H9 (cell line): ENCODE data around the gene TANGO6. TPM values are rescaled to one million over a fixed set of nuclear protein-coding genes. Genes with fewer than 3 reads are reported as not detected.

Experiments
- DNase-seq: peaks from one replicate; pipeline ENCODE4 v3.0.0-alpha.2; 2017
- H2AFZ ChIP-seq: one replicate; pipeline ENCODE4 v1.6.1; 2013; ENCODE audit warnings: mild to moderate bottlenecking, low read length, control low read depth, moderate library complexity
- H2AK5ac ChIP-seq: 2 replicates; pipeline ENCODE4 v1.6.1; 2013; ENCODE audit warnings: low read length, control low read depth, mixed read lengths; ENCODE audit not compliant: insufficient read length
- H2BK120ac ChIP-seq: one replicate; pipeline ENCODE4 v1.6.1; 2013; ENCODE audit warnings: low read depth, mild to moderate bottlenecking, low read length, control low read depth, inconsistent platforms; ENCODE audit not compliant: poor library complexity, severe bottlenecking
- H2BK12ac ChIP-seq: 2 replicates; pipeline ENCODE4 v1.6.1; 2013; ENCODE audit warnings: low read length, control low read depth, mixed read lengths, low read depth; ENCODE audit not compliant: insufficient read length
- H2BK15ac ChIP-seq: 2 replicates; pipeline ENCODE4 v1.6.1; 2013; ENCODE audit warnings: low read depth, low read length, control low read depth
- H2BK20ac ChIP-seq: one replicate; pipeline ENCODE4 v1.6.1; 2013; ENCODE audit warnings: low read depth, mild to moderate bottlenecking, low read length, control low read depth, inconsistent platforms; ENCODE audit not compliant: poor library complexity, severe bottlenecking
- H2BK5ac ChIP-seq: 2 replicates; pipeline ENCODE4 v1.6.1; 2013; ENCODE audit warnings: low read length, control low read depth, mixed read lengths; ENCODE audit not compliant: insufficient read length
- H3K14ac ChIP-seq: 2 replicates; pipeline ENCODE4 v1.6.1; 2013; ENCODE audit warnings: low read length, control low read depth; ENCODE audit not compliant: insufficient read depth
- H3K18ac ChIP-seq: 2 replicates; pipeline ENCODE4 v1.6.1; 2013; ENCODE audit warnings: low read depth, mild to moderate bottlenecking, mixed read lengths, low read length, control low read depth; ENCODE audit not compliant: insufficient read length
- H3K23ac ChIP-seq: 2 replicates; pipeline ENCODE4 v1.6.1; 2013; ENCODE audit warnings: low read length, control low read depth, mixed read lengths, low read depth; ENCODE audit not compliant: insufficient read length
- H3K23me2 ChIP-seq: 2 replicates; pipeline ENCODE4 v1.6.1; 2013; ENCODE audit warnings: low read depth, mild to moderate bottlenecking, mixed read lengths, low read length, control low read depth; ENCODE audit not compliant: insufficient read length, poor library complexity, severe bottlenecking
- H3K27ac ChIP-seq: 2 replicates; pipeline ENCODE4 v1.5.1; 2013; ENCODE audit warnings: low read length, control low read depth, mixed read lengths, low read depth; ENCODE audit not compliant: insufficient read length
- H3K27me3 ChIP-seq: 2 replicates; pipeline ENCODE4 v1.6.1; 2013; ENCODE audit warnings: low read length, control low read depth, inconsistent platforms; ENCODE audit not compliant: insufficient read depth
- H3K4ac ChIP-seq: 2 replicates; pipeline ENCODE4 v1.6.1; 2013; ENCODE audit warnings: low read depth, mild to moderate bottlenecking, control low read depth, inconsistent platforms, low read length, moderate library complexity
- H3K4me1 ChIP-seq: 2 replicates; pipeline ENCODE4 v1.6.1; 2013; ENCODE audit warnings: low read length, control low read depth, inconsistent platforms; ENCODE audit not compliant: insufficient read depth
- H3K4me2 ChIP-seq: 2 replicates; pipeline ENCODE4 v1.6.1; 2013; ENCODE audit warnings: low read length, control low read depth, mixed read lengths; ENCODE audit not compliant: insufficient read length, insufficient read depth
- H3K56ac ChIP-seq: 2 replicates; pipeline ENCODE4 v1.6.1; 2013; ENCODE audit warnings: low read depth, mild to moderate bottlenecking, mixed read lengths, low read length, control low read depth; ENCODE audit not compliant: insufficient read length
- H3K79me1 ChIP-seq: 2 replicates; pipeline ENCODE4 v1.6.1; 2013; ENCODE audit warnings: low read depth, mild to moderate bottlenecking, moderate library complexity, low read length, control low read depth, inconsistent platforms; ENCODE audit not compliant: insufficient read depth, poor library complexity, severe bottlenecking
- H3K79me2 ChIP-seq: 2 replicates; pipeline ENCODE4 v1.6.1; 2013; ENCODE audit warnings: low read length, control low read depth, inconsistent platforms; ENCODE audit not compliant: insufficient read depth
- H3K9ac ChIP-seq: 2 replicates; pipeline ENCODE4 v1.6.1; 2013; ENCODE audit warnings: low read length, control low read depth, mixed read lengths; ENCODE audit not compliant: insufficient read length; ENCODE audit errors: extremely low read depth
- H3K9me3 ChIP-seq: one replicate; pipeline ENCODE4 v1.6.1; 2013; ENCODE audit warnings: low read depth, low read length, inconsistent platforms; ENCODE audit not compliant: control insufficient read depth
- H3T11ph ChIP-seq: one replicate; pipeline ENCODE4 v1.6.1; 2013; ENCODE audit warnings: mild to moderate bottlenecking, low read length, control low read depth, inconsistent platforms
- H4K20me1 ChIP-seq: one replicate; pipeline ENCODE4 v1.6.1; 2013; ENCODE audit not compliant: control insufficient read depth, insufficient read length, insufficient read depth
- H4K5ac ChIP-seq: 2 replicates; pipeline ENCODE4 v1.6.1; 2013; ENCODE audit warnings: low read depth, mild to moderate bottlenecking, mixed read lengths, low read length, control low read depth; ENCODE audit not compliant: insufficient read length
- H4K8ac ChIP-seq: replicated peaks from 2 replicates; pipeline ENCODE4 v1.6.1; 2013; ENCODE audit warnings: low read length, control low read depth, mixed read lengths, low read depth; ENCODE audit not compliant: insufficient read length
- H4K91ac ChIP-seq: 2 replicates; pipeline ENCODE4 v1.6.1; 2013; ENCODE audit warnings: low read depth, mild to moderate bottlenecking, moderate library complexity, mixed read lengths, low read length, control low read depth; ENCODE audit not compliant: insufficient read length
- H3K27ac Mint-ChIP-seq, 3 experiments: 2 replicates in 2 of 3; 3 replicates in 1 of 3; pipeline ENCODE4 v1.8.0; 2020 to 2021; ENCODE audit warnings: mixed read lengths in 3 of 3, mild to moderate bottlenecking in 1 of 3, moderate library complexity in 1 of 3
- H3K27me3 Mint-ChIP-seq: 2 replicates; pipeline ENCODE4 v1.8.0; 2021; ENCODE audit warnings: low read depth, mild to moderate bottlenecking, moderate library complexity, mixed read lengths
- H3K36me3 Mint-ChIP-seq, 3 experiments: 2 replicates in 2 of 3; 3 replicates in 1 of 3; pipeline ENCODE4 v1.8.0; 2020 to 2021; ENCODE audit warnings: low read depth in 3 of 3, mixed read lengths in 3 of 3; ENCODE audit not compliant: insufficient read depth in 1 of 3
- H3K4me1 Mint-ChIP-seq, 2 experiments: 2 replicates each; pipeline ENCODE4 v1.8.0; 2020; ENCODE audit warnings: mixed read lengths in 2 of 2
- H3K4me3 Mint-ChIP-seq, 2 experiments: 2 replicates in 1 of 2; 3 replicates in 1 of 2; pipeline ENCODE4 v1.8.0; 2020 to 2021; ENCODE audit warnings: mild to moderate bottlenecking in 2 of 2, mixed read lengths in 2 of 2, moderate library complexity in 1 of 2
- H3K9me3 Mint-ChIP-seq, 2 experiments: 2 replicates in 1 of 2; 3 replicates in 1 of 2; pipeline ENCODE4 v1.8.0; 2020; ENCODE audit warnings: mild to moderate bottlenecking in 2 of 2, mixed read lengths in 2 of 2, moderate library complexity in 1 of 2
- WGBS: extraction: QIAGEN DNeasy Blood & Tissue Kit; methylation state at CpG from one replicate; pipeline ENCODE4 v1.1.7; 2013; ENCODE audit warnings: missing lambda C conversion rate, low lambda C conversion rate, mixed read lengths; ENCODE audit not compliant: insufficient read length; ENCODE audit errors: extremely low coverage; 5-methylcytosine and 5-hydroxymethylcytosine counted together
- total RNA-seq: library from RNA; stranded (reverse); gene quantifications from 2 replicates; pipeline ENCODE4 v1.2.1, GENCODE V29; 2021
- TF ChIP-seq, protein P1 (sequence below): fragments of 200-600 bp; sonication (generic); conservative IDR thresholded peaks from 3 replicates; pipeline ENCODE4 v1.8.0; 2021; ENCODE audit warnings: antibody characterized with exemption, mild to moderate bottlenecking

Gene TANGO6
- total RNA-seq, 1 experiment from 2014 or later, result 12.0 TPM

DNA sequence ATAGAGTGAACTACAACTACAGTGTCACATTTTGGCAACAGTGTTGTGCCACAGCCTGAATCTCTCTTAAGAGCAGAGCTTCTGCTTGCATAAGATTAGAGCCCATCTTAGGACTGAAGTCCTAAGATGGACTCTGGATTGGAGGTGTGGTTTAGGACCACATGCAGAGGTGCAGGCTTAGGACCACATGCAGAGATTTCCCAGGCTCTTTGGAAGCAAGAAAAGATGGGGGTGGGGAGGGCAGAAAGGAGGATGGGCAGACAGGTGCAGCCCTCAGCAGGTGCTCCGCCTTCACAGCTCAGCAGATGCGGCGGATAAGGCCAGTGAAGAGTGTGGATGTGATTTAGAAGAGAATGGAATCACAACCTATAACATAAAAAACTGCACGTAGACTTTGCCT, 128.7 kb downstream of the TANGO6 start:
- no CpG with 5 or more reads among the region's 4 CpGs for WGBS
- peak; percentile 60 for DNase-seq
- Histone ChIP-seq H3K79me2 (no peaks in the 10 kb centered on the region; the same call in 1 of the 2 replicates), H2BK20ac (no peak overlapping the region), H3K23me2 (no peaks in the 10 kb centered on the region), H3K56ac (no peak overlapping the region), H2AK5ac (no peak overlapping the region), H4K20me1 (no peaks in the 10 kb centered on the region), H4K5ac (no peak overlapping the region), H3K4ac (no peak overlapping the region), H3K18ac (no peak overlapping the region), H3K27ac (no peak overlapping the region), H3T11ph (no peak overlapping the region), H3K23ac (no peak overlapping the region), H3K4me2 (no peak overlapping the region), H3K27me3 (no peaks in the 10 kb centered on the region), H3K79me1 (no peaks in the 10 kb centered on the region), H3K14ac (no peak overlapping the region), H2BK120ac (no peak overlapping the region), H2BK5ac (no peak overlapping the region), H3K9ac (no peak overlapping the region), H3K4me1 (peaks cover 2% of the 10 kb centered on the region; the same call in 1 of the 2 replicates), H4K91ac (no peak overlapping the region), H2BK12ac (no peak overlapping the region), H2AFZ (no peak overlapping the region), H4K8ac (no peak overlapping the region), H2BK15ac (no peak overlapping the region), H3K9me3 (no peaks in the 10 kb centered on the region)
- Mint-ChIP-seq H3K4me1 (peaks cover 25 to 35% of the 10 kb centered on the region in 2 experiments), H3K4me3 (peak overlapping the region in 1 of 2 experiments; percentile 2; a peak in 2 of 5 replicates), H3K27me3 (no peaks in the 10 kb centered on the region), H3K36me3 (peaks cover 2 to 17% (median 14%) of the 10 kb centered on the region in 3 experiments; a peak in 6 of 7 replicates), H3K9me3 (no peaks in the 10 kb centered on the region), H3K27ac (peak overlapping the region in 1 of 3 experiments; percentile 74; a peak in 4 of 7 replicates)
- TF ChIP-seq, protein P1, sequence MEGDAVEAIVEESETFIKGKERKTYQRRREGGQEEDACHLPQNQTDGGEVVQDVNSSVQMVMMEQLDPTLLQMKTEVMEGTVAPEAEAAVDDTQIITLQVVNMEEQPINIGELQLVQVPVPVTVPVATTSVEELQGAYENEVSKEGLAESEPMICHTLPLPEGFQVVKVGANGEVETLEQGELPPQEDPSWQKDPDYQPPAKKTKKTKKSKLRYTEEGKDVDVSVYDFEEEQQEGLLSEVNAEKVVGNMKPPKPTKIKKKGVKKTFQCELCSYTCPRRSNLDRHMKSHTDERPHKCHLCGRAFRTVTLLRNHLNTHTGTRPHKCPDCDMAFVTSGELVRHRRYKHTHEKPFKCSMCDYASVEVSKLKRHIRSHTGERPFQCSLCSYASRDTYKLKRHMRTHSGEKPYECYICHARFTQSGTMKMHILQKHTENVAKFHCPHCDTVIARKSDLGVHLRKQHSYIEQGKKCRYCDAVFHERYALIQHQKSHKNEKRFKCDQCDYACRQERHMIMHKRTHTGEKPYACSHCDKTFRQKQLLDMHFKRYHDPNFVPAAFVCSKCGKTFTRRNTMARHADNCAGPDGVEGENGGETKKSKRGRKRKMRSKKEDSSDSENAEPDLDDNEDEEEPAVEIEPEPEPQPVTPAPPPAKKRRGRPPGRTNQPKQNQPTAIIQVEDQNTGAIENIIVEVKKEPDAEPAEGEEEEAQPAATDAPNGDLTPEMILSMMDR, result no peak
